Muscle of arm (tissue), 12 donors: Measurements from ENCODE around the gene WDR75. TPM values are rescaled to one million over a fixed set of nuclear protein-coding genes. Genes with fewer than 3 reads are reported as not detected.

ENCODE experiments used
- polyA plus RNA-seq, 12 donors: library from polyadenylated mRNA; unstranded; fragments of 120-200 nt; gene quantifications; one replicate each; pipeline ENCODE4 v1.2.1, GENCODE V29; 2013; ENCODE audit not compliant: insufficient read length in 12 of 12

WDR75 gene
- polyA plus RNA-seq, 12 donors = 28.9 to 55.0 (median 39.3) TPM; not detected in 1

Other genes starting within 250 kb of the WDR75 start
- 10 to 100 TPM in 11 of 12 donors, not detected in 1; 34.5 to 69.1 (median 50.4) TPM for gene SLC40A1, start 139.3 kb downstream of the WDR75 start, polyA plus RNA-seq
- gene ASNSD1, start 220.0 kb downstream of the WDR75 start, polyA plus RNA-seq = 10 to 100 TPM in 11 of 12 donors, not detected in 1; 39.5 to 73.7 (median 51.9) TPM
- 10 to 100 TPM in 5 of 12 donors, 1 to 10 TPM in 6, not detected in 1; 3.9 to 13.0 (median 7.7) TPM for gene ANKAR, start 233.2 kb downstream of the WDR75 start, polyA plus RNA-seq